GM06990 (cell line): ENCODE results near the gene FBXO2.
"Not testable (repeated sequence)": the region's sequence is repeated elsewhere in the genome, so short reads cannot be mapped to it uniquely, and the experiment has no call there.

Experiments
- DNase-seq: peaks from one replicate; pipeline ENCODE4 v3.0.0-alpha.2; 2011; ENCODE audit not compliant: insufficient read length; ENCODE audit errors: extremely low read depth
- H3K27me3 ChIP-seq: replicated peaks from 2 replicates; pipeline ENCODE4 v1.6.0; 2011; ENCODE audit warnings: low read length; ENCODE audit not compliant: control insufficient read depth, insufficient read depth
- H3K36me3 ChIP-seq: 2 replicates; pipeline ENCODE4 v1.5.1; 2011; ENCODE audit warnings: low read length; ENCODE audit not compliant: control insufficient read depth, insufficient read depth
- H3K4me3 ChIP-seq: replicated peaks from 2 replicates; pipeline ENCODE4 v1.5.1; 2011; ENCODE audit warnings: low read depth, mild to moderate bottlenecking, control low read depth, low read length
- CTCF ChIP-seq: IDR thresholded peaks from 2 replicates; pipeline ENCODE4 v1.5.1; 2011; ENCODE audit warnings: low read length, control low read depth, mild to moderate bottlenecking, inconsistent platforms; ENCODE audit not compliant: insufficient read depth, poor library complexity, severe bottlenecking

FBXO2 gene

GRCh38 chr1:11616766-11617165 is 37.5 kb downstream of the FBXO2 start:
- TF ChIP-seq CTCF: no peak
- no peak for DNase-seq
- H3K36me3 ChIP-seq: no peaks in the 10 kb centered on the region
- no peaks in the 10 kb centered on the region; the same call in 1 of the 2 replicates for H3K27me3 ChIP-seq
- H3K4me3 ChIP-seq: no peak overlapping the region

GRCh38 chr1:11615090-11615489 is 39.1 kb downstream of the FBXO2 start:
- no peaks in the 10 kb centered on the region; the same call in 1 of the 2 replicates for H3K27me3 ChIP-seq
- H3K4me3 ChIP-seq: no peak overlapping the region
- no peak for TF ChIP-seq CTCF

GRCh38 chr1:11613347-11613746 is 40.9 kb downstream of the FBXO2 start:
- Histone ChIP-seq H3K27me3 (no peaks in the 10 kb centered on the region), H3K36me3 (no peaks in the 10 kb centered on the region), H3K4me3 (no peak overlapping the region)
- no peak for TF ChIP-seq CTCF
- no peak for DNase-seq

More at GRCh38 chr1:11615090-11615489, 39.1 kb downstream of the FBXO2 start:
- no peaks in the 10 kb centered on the region for H3K36me3 ChIP-seq
- no peak for DNase-seq

GRCh38 chr1:11611638-11612327 is 42.4 kb downstream of the FBXO2 start:
- Histone ChIP-seq H3K36me3 (no peaks in the 10 kb centered on the region), H3K4me3 (no peak overlapping the region), H3K27me3 (no peaks in the 10 kb centered on the region)
- no peak for TF ChIP-seq CTCF
- no peak for DNase-seq

GRCh38 chr1:11610629-11611180 is 43.5 kb downstream of the FBXO2 start:
- Histone ChIP-seq H3K36me3 (no peaks in the 10 kb centered on the region), H3K27me3 (no peaks in the 10 kb centered on the region)

DNA sequence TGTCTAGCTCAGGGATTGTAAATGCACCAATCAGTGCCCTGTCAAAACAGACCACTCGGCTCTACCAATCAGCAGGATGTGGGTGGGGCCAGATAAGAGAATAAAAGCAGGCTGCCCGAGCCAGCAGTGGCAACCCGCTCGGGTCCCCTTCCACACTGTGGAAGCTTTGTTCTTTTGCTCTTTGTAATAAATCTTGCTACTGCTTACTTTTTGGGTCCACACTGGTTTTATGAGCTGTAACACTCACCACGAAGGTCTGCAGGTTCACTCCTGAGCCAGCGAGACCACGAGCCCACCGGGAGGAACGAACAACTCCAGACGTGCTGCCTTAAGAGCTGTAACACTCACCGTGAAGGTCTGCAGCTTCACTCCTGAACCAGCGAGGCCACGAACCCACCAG is 44.9 kb downstream of the FBXO2 start:
- not testable (repeated sequence) for H3K4me3 ChIP-seq, H3K27me3 ChIP-seq, H3K36me3 ChIP-seq, DNase-seq

More at GRCh38 chr1:11610629-11611180, 43.5 kb downstream of the FBXO2 start:
- no peak overlapping the region for H3K4me3 ChIP-seq
- no peak for DNase-seq
- TF ChIP-seq CTCF: no peak

DNA sequence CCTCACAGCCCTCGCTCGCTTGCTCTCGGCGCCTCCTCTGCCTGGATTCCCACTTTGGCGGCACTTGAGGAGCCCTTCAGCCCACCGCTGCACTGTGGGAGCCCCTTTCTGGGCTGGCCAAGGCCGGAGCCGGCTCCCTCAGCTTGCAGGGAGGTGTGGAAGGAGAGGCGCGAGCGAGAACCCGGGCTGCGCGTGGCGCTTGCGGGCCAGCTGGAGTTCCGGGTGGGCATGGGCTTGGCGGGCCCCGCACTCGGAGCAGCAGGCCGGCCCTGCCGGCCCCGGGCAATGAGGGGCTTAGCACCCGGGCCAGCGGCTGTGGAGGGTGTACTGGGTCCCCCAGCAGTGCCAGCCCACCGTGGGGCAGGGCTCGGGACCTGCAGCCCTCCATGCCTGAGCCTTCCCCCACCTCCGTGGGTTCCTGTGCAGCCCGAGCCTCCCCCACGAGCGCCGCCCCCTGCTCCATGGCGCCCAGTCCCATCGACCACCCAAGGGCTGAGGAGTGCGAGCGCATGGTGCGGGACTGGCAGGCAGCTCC is 45.6 kb downstream of the FBXO2 start:
- not testable (repeated sequence) for H3K4me3 ChIP-seq, H3K36me3 ChIP-seq, DNase-seq, H3K27me3 ChIP-seq
